Measurements from ENCODE around the gene ASIP. TPM values are rescaled to one million over a fixed set of nuclear protein-coding genes. Genes with fewer than 3 reads are reported as not detected.

ASIP gene
- total and polyA plus RNA-seq, 2 of the 4 experiments (the other 2 are of a cell fraction), result not detected

GRCh38 chr20:34211591-34211990 lies 29.6 kb upstream of the ASIP start:
- DNase-seq (no peak), ATAC-seq (ENCODE audit: low read depth) (no peak)
- Histone ChIP-seq H3K79me1 (ENCODE audit: low read depth in 1 of 2, low read length in 2 of 2) (no peaks in the 10 kb centered on the region), H4K20me1 (ENCODE audit: insufficient read depth, low read length) (no peaks in the 10 kb centered on the region), H2BK5ac (ENCODE audit: low read depth, low read length, poor library complexity, severe bottlenecking) (no peak overlapping the region), H4K8ac (ENCODE audit: low read depth in 2 of 2, low read length in 2 of 2) (no peak overlapping the region), H3K9me3 (ENCODE audit: control insufficient read depth, insufficient read depth, low read length) (peaks cover 13% of the 10 kb centered on the region), H3K4ac (ENCODE audit: low read depth, low read length) (no peak overlapping the region), H3K14ac (replicated peaks; ENCODE audit: low read depth, low read length) (no peak overlapping the region), H2AK5ac (ENCODE audit: low read depth, low read length) (no peak overlapping the region), H3K27me3 (ENCODE audit: control insufficient read depth, insufficient read depth, low read length) (peaks cover 2% of the 10 kb centered on the region), H3K27ac (ENCODE audit: insufficient read depth, low read length) (no peak overlapping the region), H3K4me1 (ENCODE audit: control insufficient read depth, insufficient read depth, low read length) (no peaks in the 10 kb centered on the region), H3K36me3 (ENCODE audit: control insufficient read depth, insufficient read depth, low read length) (no peaks in the 10 kb centered on the region), H4K5ac (ENCODE audit: low read depth, low read length) (no peak overlapping the region), H3K9ac (ENCODE audit: low read depth, low read length) (no peak overlapping the region), H3K18ac (ENCODE audit: low read depth, low read length) (no peak overlapping the region), H4K91ac (ENCODE audit: insufficient read depth, low read depth, low read length) (no peak overlapping the region), H2AK9ac (replicated peaks; ENCODE audit: low read depth, low read length, poor library complexity) (no peak overlapping the region), H2BK20ac (ENCODE audit: low read depth, low read length) (no peak overlapping the region), H3K56ac (ENCODE audit: extremely low read depth, insufficient read depth, low read length) (no peak overlapping the region), H3K4me3 (ENCODE audit: insufficient read depth, low read depth, low read length) (no peak overlapping the region), H3K9me1 (ENCODE audit: insufficient read depth, low read length) (peaks cover 3% of the 10 kb centered on the region; the same call in 1 of the 2 replicates), H2AFZ (replicated peaks; ENCODE audit: low read length, poor library complexity) (no peak overlapping the region), H2BK15ac (ENCODE audit: low read depth, low read length) (no peak overlapping the region), H3K4me2 (ENCODE audit: low read depth, low read length) (no peak overlapping the region), H3K23ac (ENCODE audit: low read depth, low read length) (no peak overlapping the region), H2BK120ac (ENCODE audit: low read depth, low read length) (no peak overlapping the region)
- BruUV-seq (replicated peaks), result no TSS peak
- WGBS, 2 experiments (ENCODE audit: extremely low coverage in 2 of 2, insufficient read length in 1 of 2), result no CpG with 5 or more reads among the region's 2 CpGs
- in situ Hi-C loops (cut with MboI; ENCODE audit: low sequenced_read_pairs) (loop anchor here (10.0 kb wide), 1 partner anchor 63 kb away; no protein-coding TSS in a partner anchor), dilution Hi-C loops (cut with HindIII; ENCODE audit: low sequenced_read_pairs, unreplicated experiment) (no loop called here), intact Hi-C loops (cut with micrococcal nuclease) (no loop called here)
- ChIA-PET POLR2A (ENCODE audit: unreplicated experiment) (no interaction called here), CTCF (no interaction called here)
- TF ChIP-seq BHLHE40 (IDR thresholded peaks at IDR 0.05; ENCODE audit: low read depth, low read length), result no peak
- no peak for TF ChIP-seq MAFK (IDR thresholded peaks at IDR 0.05; ENCODE audit: low read depth, low read length)
- TF ChIP-seq NFE2L2 (IDR thresholded peaks at IDR 0.05; ENCODE audit: low read depth, low read length), result no peak
- TF ChIP-seq CEBPB (IDR thresholded peaks at IDR 0.05; ENCODE audit: low read depth, low read length), result no peak
- TF ChIP-seq SMC3 (IDR thresholded peaks at IDR 0.05; ENCODE audit: low read depth, low read length), result no peak
- TF ChIP-seq POLR2A (IDR thresholded peaks at IDR 0.05; ENCODE audit: low read depth, low read length), result no peak
- TF ChIP-seq, protein P1, sequence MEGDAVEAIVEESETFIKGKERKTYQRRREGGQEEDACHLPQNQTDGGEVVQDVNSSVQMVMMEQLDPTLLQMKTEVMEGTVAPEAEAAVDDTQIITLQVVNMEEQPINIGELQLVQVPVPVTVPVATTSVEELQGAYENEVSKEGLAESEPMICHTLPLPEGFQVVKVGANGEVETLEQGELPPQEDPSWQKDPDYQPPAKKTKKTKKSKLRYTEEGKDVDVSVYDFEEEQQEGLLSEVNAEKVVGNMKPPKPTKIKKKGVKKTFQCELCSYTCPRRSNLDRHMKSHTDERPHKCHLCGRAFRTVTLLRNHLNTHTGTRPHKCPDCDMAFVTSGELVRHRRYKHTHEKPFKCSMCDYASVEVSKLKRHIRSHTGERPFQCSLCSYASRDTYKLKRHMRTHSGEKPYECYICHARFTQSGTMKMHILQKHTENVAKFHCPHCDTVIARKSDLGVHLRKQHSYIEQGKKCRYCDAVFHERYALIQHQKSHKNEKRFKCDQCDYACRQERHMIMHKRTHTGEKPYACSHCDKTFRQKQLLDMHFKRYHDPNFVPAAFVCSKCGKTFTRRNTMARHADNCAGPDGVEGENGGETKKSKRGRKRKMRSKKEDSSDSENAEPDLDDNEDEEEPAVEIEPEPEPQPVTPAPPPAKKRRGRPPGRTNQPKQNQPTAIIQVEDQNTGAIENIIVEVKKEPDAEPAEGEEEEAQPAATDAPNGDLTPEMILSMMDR (conservative IDR thresholded peaks at IDR 0.05; ENCODE audit: low read depth, low read length), result no peak
